NCI-H524 (cell line): ENCODE results near the gene FSTL4.

Experiments used
- DNase-seq, 2 experiments: peaks; one replicate each; lab custom pipeline; 2025; lab: John Stamatoyannopoulos, UW

Gene FSTL4

GRCh38 chr5:133552925-133553525, 59.3 kb downstream of the FSTL4 start:
- DNase-seq, result peak; percentile 16 to 32

GRCh38 chr5:133546500-133546899, 65.8 kb downstream of the FSTL4 start:
- DNase-seq, result no peak

- no peak for DNase-seq
Measured at GRCh38 chr5:133544346-133544745, 68.0 kb downstream of the FSTL4 start.

GRCh38 chr5:133539818-133540217, 72.5 kb downstream of the FSTL4 start:
- DNase-seq, result no peak

DNA sequence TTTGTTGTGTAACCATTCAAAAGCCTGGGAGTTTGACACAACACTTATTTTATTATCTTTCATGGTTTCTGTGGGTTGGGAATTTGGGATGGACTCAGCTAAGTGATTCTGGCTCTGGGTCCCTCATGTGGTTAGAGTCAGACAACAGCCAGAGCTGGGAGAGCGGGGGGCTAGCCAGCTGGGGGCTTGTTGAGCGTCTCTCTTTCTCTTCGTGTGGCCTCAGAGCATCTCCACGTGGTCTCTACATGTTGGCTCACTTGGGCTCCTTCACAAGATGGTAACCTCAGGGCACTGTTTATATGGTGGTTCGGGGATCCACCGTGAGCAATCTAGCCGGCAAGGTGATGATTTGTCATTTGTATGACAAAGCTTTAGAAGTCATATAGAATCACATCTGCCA, 73.6 kb downstream of the FSTL4 start:
- no peak for DNase-seq

DNA sequence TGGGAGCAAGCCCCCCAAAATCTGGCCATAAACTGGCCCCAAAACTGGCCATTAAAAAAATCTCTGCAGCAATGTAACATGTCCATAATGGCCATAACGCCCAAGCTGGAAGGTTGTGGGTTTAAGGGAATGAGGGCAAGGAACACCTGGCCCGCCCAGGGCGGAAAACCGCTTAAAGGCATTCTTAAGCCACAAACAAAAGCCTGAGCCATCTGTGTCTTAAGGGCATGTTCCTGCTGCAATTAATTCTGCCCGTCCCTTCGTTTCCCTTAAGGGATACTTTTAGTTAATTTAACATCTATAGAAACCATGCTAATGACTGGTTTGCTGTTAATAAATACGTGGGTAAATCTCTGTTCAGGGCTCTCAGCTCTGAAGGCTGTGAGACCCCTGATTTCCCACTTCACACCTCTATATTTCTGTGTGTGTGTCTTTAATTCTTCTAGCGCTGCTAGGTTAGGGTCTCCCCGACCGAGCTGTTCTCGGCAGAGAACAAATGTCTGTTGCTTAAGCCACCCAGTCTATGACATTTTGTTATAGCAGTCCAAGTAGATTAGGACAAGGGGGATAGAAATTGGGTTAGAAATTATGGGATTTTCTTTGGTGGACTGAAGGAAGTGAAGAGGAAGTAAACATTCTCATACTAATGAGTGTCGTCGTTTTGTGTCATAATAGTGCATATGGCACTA, 77.0 kb downstream of the FSTL4 start:
- DNase-seq, result peak; percentile 62 to 70

DNA sequence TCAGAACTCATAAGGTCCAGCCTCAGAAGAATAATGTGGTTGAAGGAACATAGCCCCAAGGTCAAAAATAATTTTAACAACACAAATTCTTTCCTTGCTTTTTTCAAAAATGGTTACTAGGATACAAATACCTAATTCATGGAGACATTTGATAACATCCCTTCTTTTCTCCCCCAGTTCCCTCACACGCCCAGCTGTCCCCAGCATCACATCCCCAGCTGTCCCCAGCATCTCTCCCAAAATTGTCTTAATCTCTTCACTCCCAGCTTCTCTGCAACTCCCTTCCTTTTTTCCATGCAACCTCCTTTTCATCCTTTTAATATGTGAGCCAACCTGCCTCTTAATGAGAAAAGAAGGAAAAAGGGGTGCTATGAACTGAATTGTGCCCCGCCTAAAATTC, 77.8 kb downstream of the FSTL4 start:
- DNase-seq, result peak; percentile 25 to 69

- DNase-seq, result no peak
Measured at GRCh38 chr5:133533541-133533940, 78.8 kb downstream of the FSTL4 start.

DNA sequence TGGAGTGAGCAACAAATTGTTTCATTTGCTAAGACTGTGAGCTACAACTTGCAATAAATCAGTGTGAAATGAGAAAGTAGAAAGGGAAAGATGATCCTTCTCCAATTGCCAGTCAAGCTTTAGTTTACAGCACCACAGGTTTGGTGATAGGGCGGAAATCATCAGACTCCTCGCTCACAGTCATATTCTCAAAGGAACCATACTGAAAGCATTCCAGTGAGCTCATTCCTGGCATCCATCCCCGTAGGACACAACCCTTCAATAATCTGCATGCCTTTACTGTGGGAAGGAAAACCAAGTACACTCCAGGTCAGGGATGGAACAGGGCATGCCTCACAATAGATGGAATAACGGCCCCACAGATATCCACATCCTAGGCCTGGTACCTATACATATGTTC, 80.7 kb downstream of the FSTL4 start:
- DNase-seq, result no peak

DNA sequence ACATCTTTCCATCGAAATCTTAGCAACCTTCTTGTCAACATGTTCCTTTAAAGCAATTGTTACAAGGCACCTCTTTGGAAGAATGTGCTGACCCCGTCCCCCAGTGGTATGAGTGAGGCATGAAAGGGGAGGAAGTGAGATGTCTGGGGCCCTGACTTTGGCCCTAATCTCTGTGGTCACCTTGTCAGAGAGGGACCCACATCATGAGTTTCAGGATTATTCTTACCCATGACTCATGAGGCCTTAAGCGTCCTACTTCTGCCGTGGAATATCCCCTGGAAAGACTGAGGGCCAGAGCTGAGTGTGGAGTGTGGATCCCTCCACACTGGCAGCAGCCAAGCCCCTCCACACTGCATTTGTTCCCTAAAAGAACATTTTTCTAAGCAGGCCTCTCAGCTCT, 81.2 kb downstream of the FSTL4 start:
- no peak for DNase-seq

DNA sequence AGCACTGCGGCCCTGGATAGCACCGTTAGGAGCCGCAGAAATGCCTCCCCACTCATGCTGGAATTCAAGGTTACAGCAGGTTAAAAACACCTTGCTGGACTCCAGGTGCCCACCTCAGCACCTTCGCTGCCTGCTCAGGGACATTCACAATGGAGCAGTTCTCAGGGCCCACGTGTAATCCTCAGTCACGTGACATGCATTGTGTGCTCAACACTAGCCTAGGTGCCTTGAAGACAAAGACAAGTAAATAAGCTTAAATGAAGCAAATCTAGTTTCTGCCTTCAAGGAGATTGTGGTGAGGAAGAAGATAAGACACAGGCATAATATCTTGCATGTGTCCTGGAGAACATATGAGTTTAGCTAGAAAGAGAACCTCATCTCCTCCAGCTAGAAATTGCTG, 82.1 kb downstream of the FSTL4 start:
- DNase-seq, result no peak

GRCh38 chr5:133528841-133529240, 83.5 kb downstream of the FSTL4 start:
- DNase-seq, result no peak

- no peak for DNase-seq
Measured at GRCh38 chr5:133527311-133527710, 85.0 kb downstream of the FSTL4 start.

GRCh38 chr5:133526368-133526767, 86.0 kb downstream of the FSTL4 start:
- no peak for DNase-seq

GRCh38 chr5:133525126-133525525, 87.2 kb downstream of the FSTL4 start:
- no peak for DNase-seq

- DNase-seq, result no peak
Measured at GRCh38 chr5:133524666-133525065, 87.7 kb downstream of the FSTL4 start.

- no peak for DNase-seq
Measured at GRCh38 chr5:133523961-133524586, 88.3 kb downstream of the FSTL4 start.

DNA sequence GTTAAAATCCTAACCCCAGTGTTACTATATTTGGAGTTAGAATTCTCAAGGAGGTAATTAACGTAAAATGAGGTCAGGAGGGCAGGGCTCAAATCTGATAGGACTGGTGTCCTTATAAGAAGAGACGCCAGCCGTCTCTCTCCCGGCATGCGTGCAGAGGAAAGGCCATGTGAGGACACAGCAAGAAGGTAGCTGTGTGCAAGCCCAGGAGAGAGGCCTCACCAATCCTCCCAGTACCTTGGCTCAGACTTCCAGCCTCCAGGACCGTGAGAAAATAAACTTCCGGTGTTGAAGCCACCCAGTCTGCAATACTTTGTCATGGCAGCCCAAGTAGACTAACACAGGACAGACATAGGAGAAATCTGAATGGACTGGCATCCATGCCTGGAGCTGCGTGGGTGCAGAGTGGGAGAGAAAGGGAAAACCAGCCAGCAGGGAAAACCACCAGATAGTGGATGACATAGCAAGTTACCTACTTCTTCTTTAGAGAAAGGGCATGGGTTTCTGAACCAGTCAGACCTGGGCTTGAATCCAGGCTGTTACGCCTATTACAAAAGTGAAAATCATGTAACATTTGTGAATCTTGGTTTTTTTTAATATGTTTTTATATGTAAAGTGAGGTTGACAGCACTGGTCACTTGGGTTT, 89.2 kb downstream of the FSTL4 start:
- no peak for DNase-seq

- DNase-seq, result no peak
Measured at GRCh38 chr5:133521801-133522200, 90.5 kb downstream of the FSTL4 start.

DNA sequence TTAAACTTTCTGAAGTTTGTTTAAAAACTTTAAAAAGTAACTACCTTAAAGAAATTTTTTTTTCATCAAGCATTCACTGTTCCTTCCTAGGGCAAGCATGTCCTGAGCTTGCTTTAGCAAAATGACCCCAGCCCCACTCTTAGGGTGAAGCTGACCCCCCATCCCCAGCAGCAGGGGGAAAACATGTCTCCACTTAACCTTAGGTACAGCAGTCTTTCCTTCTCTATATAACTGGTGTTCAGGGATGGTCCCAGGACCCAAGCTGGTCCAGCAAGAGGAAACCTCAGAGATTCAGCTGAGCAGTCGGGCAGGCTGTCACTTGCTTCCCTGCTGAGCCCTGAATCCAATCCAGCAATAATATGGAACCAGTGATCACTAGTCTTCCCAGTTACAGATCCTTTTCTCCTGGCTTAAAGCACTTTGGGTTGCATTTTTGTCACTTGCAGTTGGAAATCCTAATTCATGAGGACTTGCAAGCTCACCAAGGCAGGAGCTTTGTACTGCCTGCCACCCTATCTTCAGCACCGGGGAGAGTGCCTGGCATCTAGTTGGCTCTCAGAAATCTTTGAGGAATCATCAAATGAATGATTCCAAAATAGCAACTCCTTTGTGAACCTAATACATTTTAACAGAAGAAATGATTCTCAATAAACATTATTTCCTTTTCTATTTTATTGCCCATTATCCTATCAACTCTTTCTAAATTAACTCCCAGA, 91.2 kb downstream of the FSTL4 start:
- DNase-seq, result no peak

GRCh38 chr5:133520062-133520461, 92.3 kb downstream of the FSTL4 start:
- no peak for DNase-seq

DNA sequence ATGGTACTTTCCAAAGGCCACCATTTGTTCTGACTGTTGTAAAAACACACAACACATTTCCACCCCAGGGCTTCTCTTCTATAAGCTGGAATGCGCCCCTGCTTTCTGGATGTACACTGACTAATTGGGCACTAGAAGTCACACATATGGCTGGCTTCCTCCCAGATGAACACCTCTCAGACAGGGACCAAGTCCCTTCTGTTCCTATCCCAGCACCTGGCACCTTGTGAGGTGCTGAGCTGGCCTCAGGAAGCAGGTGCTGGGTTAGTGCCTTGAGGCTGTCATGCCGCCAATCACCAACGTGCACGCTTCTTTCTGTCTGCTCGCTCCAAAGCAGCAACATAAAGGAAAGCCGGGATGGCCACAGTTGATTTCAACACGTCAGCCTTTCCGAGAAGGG, 93.2 kb downstream of the FSTL4 start:
- DNase-seq, result no peak
